ENCODE data around the gene SCN2B.

- TF ChIP-seq CTCF (IDR thresholded peaks at IDR 0.05) (no peak), POLR2AphosphoS5 (IDR thresholded peaks at IDR 0.05) (no peak), EP300 (IDR thresholded peaks at IDR 0.05) (no peak), POLR2A (IDR thresholded peaks at IDR 0.05) (no peak)
Measured at GRCh38 chr11:118200901-118201680, 24.7 kb upstream of the SCN2B start.
